DOHH2 (cell line): ENCODE measurements around the gene FCRL4.

Experiments used
- EZH2phosphoT487 ChIP-seq: fragments of 200-600 bp; sonication (generic); IDR thresholded peaks from 2 replicates; pipeline ENCODE4 v1.6.1; 2017; ENCODE audit warnings: borderline replicate concordance, mild to moderate bottlenecking, antibody characterized with exemption, low read length, moderate library complexity, mixed read lengths
- TF ChIP-seq, protein P1 (sequence below): fragments of 200-600 bp; sonication (generic); IDR thresholded peaks from one replicate; pipeline ENCODE4 v1.5.1; 2014; ENCODE audit warnings: antibody characterized with exemption, mild to moderate bottlenecking, low read depth, low read length; ENCODE audit not compliant: poor library complexity, severe bottlenecking

DNA sequence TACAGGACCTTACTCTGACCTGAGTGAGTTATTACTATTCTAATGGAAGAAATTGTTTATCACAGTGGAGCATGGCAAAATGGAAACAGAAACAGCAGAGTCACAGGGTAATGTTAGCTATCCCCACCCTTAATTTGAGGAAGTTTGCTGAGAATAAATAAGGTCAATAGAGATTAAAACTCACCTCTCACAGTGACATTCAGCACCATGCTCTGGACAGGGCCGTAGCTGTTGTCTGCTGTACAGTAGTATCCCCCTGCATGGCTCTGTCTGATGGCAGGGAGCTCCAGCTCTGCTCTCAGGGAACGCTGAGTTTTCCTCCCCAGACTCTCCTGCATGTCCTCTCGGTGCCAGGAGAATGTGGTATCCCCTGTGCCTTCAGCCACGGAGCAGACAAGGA is 11.9 kb downstream of the FCRL4 start:
- TF ChIP-seq, protein P1, sequence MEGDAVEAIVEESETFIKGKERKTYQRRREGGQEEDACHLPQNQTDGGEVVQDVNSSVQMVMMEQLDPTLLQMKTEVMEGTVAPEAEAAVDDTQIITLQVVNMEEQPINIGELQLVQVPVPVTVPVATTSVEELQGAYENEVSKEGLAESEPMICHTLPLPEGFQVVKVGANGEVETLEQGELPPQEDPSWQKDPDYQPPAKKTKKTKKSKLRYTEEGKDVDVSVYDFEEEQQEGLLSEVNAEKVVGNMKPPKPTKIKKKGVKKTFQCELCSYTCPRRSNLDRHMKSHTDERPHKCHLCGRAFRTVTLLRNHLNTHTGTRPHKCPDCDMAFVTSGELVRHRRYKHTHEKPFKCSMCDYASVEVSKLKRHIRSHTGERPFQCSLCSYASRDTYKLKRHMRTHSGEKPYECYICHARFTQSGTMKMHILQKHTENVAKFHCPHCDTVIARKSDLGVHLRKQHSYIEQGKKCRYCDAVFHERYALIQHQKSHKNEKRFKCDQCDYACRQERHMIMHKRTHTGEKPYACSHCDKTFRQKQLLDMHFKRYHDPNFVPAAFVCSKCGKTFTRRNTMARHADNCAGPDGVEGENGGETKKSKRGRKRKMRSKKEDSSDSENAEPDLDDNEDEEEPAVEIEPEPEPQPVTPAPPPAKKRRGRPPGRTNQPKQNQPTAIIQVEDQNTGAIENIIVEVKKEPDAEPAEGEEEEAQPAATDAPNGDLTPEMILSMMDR = no peak
- TF ChIP-seq EZH2phosphoT487 = no peak
